Colonic mucosa (tissue), 4 donors: ENCODE data around the gene PLAC9. TPM values are rescaled to one million over a fixed set of nuclear protein-coding genes. Genes with fewer than 3 reads are reported as not detected.
A peak's percentile ranks its signal among the peaks of the same experiment; 100 is the strongest.

Experiments
- DNase-seq: peaks from one replicate; pipeline ENCODE4 v3.0.0-alpha.2; 2020
- H3K27ac ChIP-seq: fragments of 200-600 bp; one replicate; pipeline ENCODE4 v1.8.0; 2021
- H3K27me3 ChIP-seq: fragments of 200-600 bp; one replicate; pipeline ENCODE4 v1.8.0; 2021
- H3K36me3 ChIP-seq: fragments of 200-600 bp; one replicate; pipeline ENCODE4 v1.8.0; 2021
- H3K4me1 ChIP-seq: fragments of 200-600 bp; one replicate; pipeline ENCODE4 v1.8.0; 2021; ENCODE audit warnings: mild to moderate bottlenecking
- H3K4me3 ChIP-seq: fragments of 200-600 bp; one replicate; pipeline ENCODE4 v1.8.0; 2021
- H3K9ac ChIP-seq, 2 donors: one replicate each; pipeline ENCODE4 v1.7.0; 2013; ENCODE audit warnings: control low read depth in 2 of 2, low read depth in 2 of 2, low read length in 2 of 2
- H3K9me3 ChIP-seq: fragments of 200-600 bp; one replicate; pipeline ENCODE4 v1.8.0; 2021
- CTCF ChIP-seq: fragments of 200-600 bp; IDR thresholded peaks from one replicate; pipeline ENCODE4 v1.8.0; 2022; ENCODE audit warnings: antibody characterized with exemption, mild to moderate bottlenecking
- intact Hi-C: fragments of 100-400 bp; cut with DNase I; formaldehyde crosslinking; loops from one replicate; pipeline ENCODE4 v1.14.1; 2022
- total RNA-seq, 2 donors: library from RNA; stranded (reverse); fragmentation: NEBNext Ultra II Directional in 1 of 2; extraction: Animal tissue kit (Norgen Biotek cat#: 25700) in 1 of 2; gene quantifications; one replicate each; pipeline ENCODE4 v1.2.1, GENCODE V29; 2021
- donor health status: healthy.
- donor health status: DM: no; HTN: no; CAD: no.
- donor health status: DM: no; HTN: no; CAD: no.

Gene PLAC9
- total RNA-seq, 2 donors from 2014 or later = 3.9 to 6.0 TPM

GRCh38 chr10:80194373-80195045, 62.0 kb downstream of the PLAC9 start:
- intact Hi-C loops = no loop called here
- Histone ChIP-seq H3K27ac (peak overlapping the region; percentile 89), H3K9me3 (no peaks in the 10 kb centered on the region), H3K4me1 (peaks cover 55% of the 10 kb centered on the region), H3K36me3 (no peaks in the 10 kb centered on the region), H3K27me3 (no peaks in the 10 kb centered on the region), H3K9ac (peak overlapping the region; percentile 6 to 48), H3K4me3 (no peak overlapping the region)
- no peak for DNase-seq
- no peak for TF ChIP-seq CTCF

Other genes starting within 250 kb of the PLAC9 start
- under 1 TPM; 0.27 to 0.67 TPM for gene SFTPD, start 183.6 kb upstream of the PLAC9 start, total RNA-seq
- gene TMEM254, start 54.1 kb upstream of the PLAC9 start, total RNA-seq = 10 to 100 TPM; 15.7 to 32.0 TPM
- gene ANXA11, start 72.8 kb downstream of the PLAC9 start, total RNA-seq = 100 to 1,000 TPM; 271 to 353 TPM
- 1 to 10 TPM; 1.4 to 1.8 TPM for gene MAT1A, start 156.9 kb downstream of the PLAC9 start, total RNA-seq
- gene DYDC1, start 224.0 kb downstream of the PLAC9 start, total RNA-seq = not detected
- gene DYDC2, start 224.1 kb downstream of the PLAC9 start, total RNA-seq = 1 to 10 TPM in 1 of 2 donors, not detected in 1; 1.5 TPM